Measurements from ENCODE around the gene PROSER3.

Gene PROSER3

DNA sequence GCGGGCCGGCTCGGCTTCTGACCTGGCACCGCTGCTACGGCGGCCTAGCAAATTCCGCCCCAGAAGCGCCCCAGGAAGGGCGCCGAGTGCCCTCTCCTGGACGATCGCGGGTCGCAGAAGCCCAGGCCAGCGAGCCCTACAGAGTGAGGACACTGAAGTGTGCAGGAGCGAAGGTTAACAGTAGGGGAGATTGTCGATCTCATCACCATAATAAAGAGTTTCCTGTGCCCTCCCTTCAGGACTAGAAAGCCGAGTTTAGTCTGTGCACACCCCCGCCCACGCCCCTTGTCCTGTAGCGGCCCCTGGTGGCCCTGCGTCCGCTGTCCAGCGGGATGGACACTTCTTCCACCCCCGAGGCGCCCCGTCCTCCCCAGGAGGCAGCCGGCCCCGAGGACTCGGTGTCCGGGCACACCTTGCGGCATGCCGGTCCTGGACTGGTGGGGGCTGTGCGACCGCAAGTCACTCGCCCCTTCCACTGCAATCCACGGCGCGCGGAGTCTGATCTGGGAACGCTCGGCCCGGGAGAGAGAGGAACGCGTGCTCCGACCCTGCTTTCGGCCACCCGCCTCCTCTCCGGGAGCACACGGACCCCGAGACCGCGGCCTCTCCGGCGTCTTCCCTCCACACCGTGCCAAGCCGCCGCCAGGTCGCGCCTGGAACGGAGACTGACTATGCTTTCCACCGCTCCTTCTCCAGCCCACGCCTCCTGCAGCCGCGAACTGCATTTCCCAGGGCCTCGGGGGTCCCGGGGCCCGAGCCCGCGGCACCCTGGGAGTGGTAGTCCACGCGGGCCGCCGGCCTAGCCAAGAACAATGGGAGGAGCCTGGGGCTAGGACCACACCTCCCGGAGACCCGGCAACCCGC, 40.9 kb upstream of the PROSER3 start:
- no peaks in the 10 kb centered on the region for H3K27me3 ChIP-seq (ENCODE audit: low read depth, low read length)
- no peaks in the 10 kb centered on the region for H3K9me3 ChIP-seq (ENCODE audit: control insufficient read depth in 1 of 2, low read length in 2 of 2)
- H3K27ac ChIP-seq (ENCODE audit: low read length) = peak overlapping the region; percentile 75
- H3K4me1 ChIP-seq (ENCODE audit: control insufficient read depth in 1 of 2, insufficient read depth in 2 of 2, low read length in 2 of 2) = peaks cover 12 to 26% of the 10 kb centered on the region in 2 donors
- H3K4me3 ChIP-seq (ENCODE audit: low read depth in 1 of 2, low read length in 2 of 2) = peak overlapping the region; percentile 76 to 97
- H3K36me3 ChIP-seq (ENCODE audit: control insufficient read depth in 1 of 2, insufficient read depth in 2 of 2, low read length in 2 of 2) = peaks cover 5 to 15% of the 10 kb centered on the region in 2 donors

DNA sequence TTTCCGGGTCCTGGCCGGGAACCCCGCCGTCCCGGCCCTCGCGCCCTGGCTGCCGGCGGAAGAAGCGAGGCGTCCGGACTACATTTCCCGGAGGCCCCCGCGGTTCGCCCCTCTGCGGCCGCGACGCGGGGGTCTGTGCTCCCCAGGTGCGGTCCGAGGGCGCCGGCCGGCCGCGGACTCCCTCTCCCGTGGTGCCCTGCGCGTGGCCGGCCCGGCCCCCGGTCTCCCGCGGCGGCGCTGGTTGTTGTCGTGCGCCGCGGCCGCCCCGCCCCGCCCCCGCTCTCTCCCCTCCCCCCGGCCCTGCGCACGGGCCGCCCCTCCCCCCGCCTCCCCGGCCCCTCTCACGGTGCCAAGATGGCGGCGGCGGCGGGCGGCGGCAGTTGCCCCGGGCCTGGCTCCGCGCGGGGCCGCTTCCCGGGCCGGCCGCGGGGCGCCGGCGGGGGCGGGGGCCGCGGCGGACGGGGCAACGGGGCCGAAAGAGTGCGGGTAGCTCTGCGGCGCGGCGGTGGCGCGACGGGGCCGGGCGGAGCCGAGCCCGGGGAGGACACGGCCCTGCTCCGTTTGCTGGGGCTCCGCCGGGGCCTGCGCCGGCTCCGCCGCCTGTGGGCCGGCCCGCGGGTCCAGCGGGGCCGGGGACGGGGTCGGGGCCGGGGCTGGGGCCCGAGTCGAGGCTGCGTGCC, 40.2 kb upstream of the PROSER3 start, which contains the start of gene KMT2B:
KMT2B (plus strand) TSS at position 339 of the 680 bp plus-strand sequence; CDS start at position 355, 16 bp downstream.
- Histone ChIP-seq H3K36me3 (ENCODE audit: control insufficient read depth in 1 of 2, insufficient read depth in 2 of 2, low read length in 2 of 2) (peaks cover 10 to 22% of the 10 kb centered on the region in 2 donors), H3K4me1 (ENCODE audit: control insufficient read depth in 1 of 2, insufficient read depth in 2 of 2, low read length in 2 of 2) (peaks cover 12 to 26% of the 10 kb centered on the region in 2 donors), H3K9me3 (ENCODE audit: control insufficient read depth in 1 of 2, low read length in 2 of 2) (no peaks in the 10 kb centered on the region), H3K27me3 (ENCODE audit: low read depth, low read length) (no peaks in the 10 kb centered on the region), H3K4me3 (ENCODE audit: low read depth in 1 of 2, low read length in 2 of 2) (peak within 1 kb of the TSS; percentile 76 to 97), H3K27ac (ENCODE audit: low read length) (peak within 1 kb of the TSS; percentile 75)

DNA sequence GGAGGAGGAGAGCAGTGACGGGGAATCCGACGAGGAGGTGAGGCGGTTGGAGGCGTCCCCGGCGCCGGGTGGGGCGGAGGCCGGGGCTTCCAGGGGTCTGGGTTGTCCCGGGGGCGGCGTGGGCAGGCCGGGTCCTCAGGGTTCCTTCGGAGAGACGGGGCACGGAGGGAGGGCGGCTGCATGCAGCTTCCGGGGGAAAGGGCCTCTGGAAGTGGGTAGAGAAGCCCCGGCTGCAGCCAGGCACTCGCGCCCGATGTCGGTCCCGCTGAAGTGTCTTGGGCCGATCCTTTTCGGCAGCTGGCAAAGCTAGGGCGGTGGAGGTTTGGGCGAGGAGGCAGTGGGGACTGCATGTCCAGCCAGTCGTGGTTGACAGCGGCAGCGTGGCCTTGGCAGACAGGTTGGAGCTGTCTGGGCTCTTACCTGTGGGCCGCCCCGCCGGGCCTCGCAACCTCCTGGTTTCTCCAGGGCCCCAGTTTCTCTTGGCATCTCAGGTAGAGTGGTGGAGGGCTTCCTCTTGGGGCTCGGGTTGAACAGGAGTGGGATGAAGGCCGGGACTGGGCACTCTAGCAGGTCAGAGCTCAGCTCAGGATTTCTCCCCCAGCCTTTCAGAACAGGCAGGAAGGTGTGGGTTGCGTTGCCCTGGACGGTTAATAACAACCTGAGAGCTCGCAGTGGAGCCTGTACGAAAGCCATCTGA, 39.5 kb upstream of the PROSER3 start:
- H3K4me3 ChIP-seq (ENCODE audit: low read depth in 1 of 2, low read length in 2 of 2) = peak overlapping the region; percentile 73 to 74
- peaks cover 12 to 26% of the 10 kb centered on the region in 2 donors for H3K4me1 ChIP-seq (ENCODE audit: control insufficient read depth in 1 of 2, insufficient read depth in 2 of 2, low read length in 2 of 2)
- no peaks in the 10 kb centered on the region for H3K27me3 ChIP-seq (ENCODE audit: low read depth, low read length)
- H3K36me3 ChIP-seq (ENCODE audit: control insufficient read depth in 1 of 2, insufficient read depth in 2 of 2, low read length in 2 of 2) = peaks cover 16 to 29% of the 10 kb centered on the region in 2 donors
- peak overlapping the region; percentile 16 for H3K27ac ChIP-seq (ENCODE audit: low read length)
- H3K9me3 ChIP-seq (ENCODE audit: control insufficient read depth in 1 of 2, low read length in 2 of 2) = no peaks in the 10 kb centered on the region

DNA sequence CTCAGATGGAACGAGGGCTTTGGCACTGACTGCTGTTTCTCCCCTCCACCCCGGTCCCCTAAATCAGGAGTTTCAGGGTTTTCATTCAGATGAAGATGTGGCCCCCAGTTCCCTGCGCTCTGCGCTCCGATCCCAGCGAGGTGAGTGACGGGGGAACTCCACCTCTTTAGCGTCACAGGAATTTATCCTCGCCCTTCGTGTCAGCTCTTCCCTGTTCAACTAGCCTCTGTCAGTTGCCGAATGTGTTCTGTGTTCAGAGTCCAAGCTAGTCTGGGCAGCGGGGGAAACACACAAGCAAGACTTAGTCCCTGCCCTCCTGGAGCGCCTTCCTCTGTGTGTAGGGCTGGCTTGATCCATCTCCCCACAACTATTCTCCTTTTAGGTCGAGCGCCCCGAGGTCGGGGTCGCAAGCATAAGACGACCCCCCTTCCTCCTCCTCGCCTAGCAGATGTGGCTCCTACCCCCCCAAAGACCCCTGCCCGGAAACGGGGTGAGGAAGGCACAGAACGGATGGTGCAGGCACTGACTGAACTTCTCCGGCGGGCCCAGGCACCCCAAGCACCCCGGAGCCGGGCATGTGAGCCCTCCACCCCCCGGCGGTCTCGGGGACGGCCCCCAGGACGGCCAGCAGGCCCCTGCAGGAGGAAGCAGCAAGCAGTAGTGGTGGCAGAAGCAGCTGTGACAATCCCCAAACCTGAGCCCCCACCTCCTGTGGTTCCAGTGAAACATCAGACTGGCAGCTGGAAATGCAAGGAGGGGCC, 38.4 kb upstream of the PROSER3 start:
- H3K4me3 ChIP-seq (ENCODE audit: low read depth in 1 of 2, low read length in 2 of 2) = peak overlapping the region; percentile 73 to 74
- H3K27ac ChIP-seq (ENCODE audit: low read length) = peak overlapping the region; percentile 16
- peaks cover 25 to 40% of the 10 kb centered on the region in 2 donors for H3K36me3 ChIP-seq (ENCODE audit: control insufficient read depth in 1 of 2, insufficient read depth in 2 of 2, low read length in 2 of 2)
- H3K27me3 ChIP-seq (ENCODE audit: low read depth, low read length) = no peaks in the 10 kb centered on the region
- no peaks in the 10 kb centered on the region for H3K9me3 ChIP-seq (ENCODE audit: control insufficient read depth in 1 of 2, low read length in 2 of 2)
- H3K4me1 ChIP-seq (ENCODE audit: control insufficient read depth in 1 of 2, insufficient read depth in 2 of 2, low read length in 2 of 2) = peaks cover 12 to 26% of the 10 kb centered on the region in 2 donors

DNA sequence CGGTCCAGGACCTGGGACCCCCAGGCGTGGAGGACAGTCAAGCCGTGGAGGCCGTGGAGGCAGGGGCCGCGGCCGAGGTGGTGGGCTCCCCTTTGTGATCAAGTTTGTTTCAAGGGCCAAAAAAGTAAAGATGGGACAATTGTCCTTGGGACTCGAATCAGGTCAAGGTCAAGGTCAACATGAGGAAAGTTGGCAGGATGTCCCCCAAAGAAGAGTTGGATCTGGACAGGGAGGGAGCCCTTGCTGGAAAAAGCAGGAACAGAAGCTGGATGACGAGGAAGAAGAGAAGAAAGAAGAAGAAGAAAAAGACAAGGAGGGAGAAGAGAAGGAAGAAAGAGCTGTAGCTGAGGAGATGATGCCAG, 37.8 kb upstream of the PROSER3 start:
- H3K4me1 ChIP-seq (ENCODE audit: control insufficient read depth in 1 of 2, insufficient read depth in 2 of 2, low read length in 2 of 2) = peaks cover 12 to 26% of the 10 kb centered on the region in 2 donors
- H3K27ac ChIP-seq (ENCODE audit: low read length) = no peak overlapping the region
- peaks cover 31 to 45% of the 10 kb centered on the region in 2 donors for H3K36me3 ChIP-seq (ENCODE audit: control insufficient read depth in 1 of 2, insufficient read depth in 2 of 2, low read length in 2 of 2)
- H3K9me3 ChIP-seq (ENCODE audit: control insufficient read depth in 1 of 2, low read length in 2 of 2) = no peaks in the 10 kb centered on the region
- no peak overlapping the region for H3K4me3 ChIP-seq (ENCODE audit: low read depth in 1 of 2, low read length in 2 of 2)
- H3K27me3 ChIP-seq (ENCODE audit: low read depth, low read length) = no peaks in the 10 kb centered on the region

DNA sequence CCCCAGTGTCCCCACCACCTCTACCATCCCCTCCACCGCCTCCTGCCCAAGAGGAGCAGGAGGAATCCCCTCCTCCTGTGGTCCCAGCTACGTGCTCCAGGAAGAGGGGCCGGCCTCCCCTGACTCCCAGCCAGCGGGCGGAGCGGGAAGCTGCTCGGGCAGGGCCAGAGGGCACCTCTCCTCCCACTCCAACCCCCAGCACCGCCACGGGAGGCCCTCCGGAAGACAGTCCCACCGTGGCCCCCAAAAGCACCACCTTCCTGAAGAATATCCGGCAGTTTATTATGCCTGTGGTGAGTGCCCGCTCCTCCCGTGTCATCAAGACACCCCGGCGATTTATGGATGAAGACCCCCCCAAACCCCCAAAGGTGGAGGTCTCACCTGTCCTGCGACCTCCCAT, 37.3 kb upstream of the PROSER3 start:
- Histone ChIP-seq H3K9me3 (ENCODE audit: control insufficient read depth in 1 of 2, low read length in 2 of 2) (no peaks in the 10 kb centered on the region), H3K4me1 (ENCODE audit: control insufficient read depth in 1 of 2, insufficient read depth in 2 of 2, low read length in 2 of 2) (peaks cover 12 to 24% of the 10 kb centered on the region in 2 donors), H3K36me3 (ENCODE audit: control insufficient read depth in 1 of 2, insufficient read depth in 2 of 2, low read length in 2 of 2) (peaks cover 36 to 50% of the 10 kb centered on the region in 2 donors)

DNA sequence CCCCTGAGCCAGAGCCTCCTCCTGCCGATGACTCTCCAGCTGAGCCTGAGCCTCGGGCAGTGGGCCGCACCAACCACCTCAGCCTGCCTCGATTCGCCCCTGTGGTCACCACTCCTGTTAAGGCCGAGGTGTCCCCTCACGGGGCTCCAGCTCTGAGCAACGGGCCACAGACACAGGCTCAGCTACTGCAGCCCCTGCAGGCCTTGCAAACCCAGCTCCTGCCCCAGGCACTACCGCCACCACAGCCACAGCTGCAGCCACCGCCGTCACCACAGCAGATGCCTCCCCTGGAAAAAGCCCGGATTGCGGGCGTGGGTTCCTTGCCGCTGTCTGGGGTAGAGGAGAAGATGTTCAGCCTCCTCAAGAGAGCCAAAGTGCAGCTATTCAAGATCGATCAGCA, 36.6 kb upstream of the PROSER3 start:
- Histone ChIP-seq H3K9me3 (ENCODE audit: control insufficient read depth in 1 of 2, low read length in 2 of 2) (no peaks in the 10 kb centered on the region), H3K27me3 (ENCODE audit: low read depth, low read length) (no peaks in the 10 kb centered on the region), H3K4me3 (ENCODE audit: low read depth in 1 of 2, low read length in 2 of 2) (no peak overlapping the region), H3K36me3 (ENCODE audit: control insufficient read depth in 1 of 2, insufficient read depth in 2 of 2, low read length in 2 of 2) (peaks cover 43 to 58% of the 10 kb centered on the region in 2 donors), H3K4me1 (ENCODE audit: control insufficient read depth in 1 of 2, insufficient read depth in 2 of 2, low read length in 2 of 2) (peaks cover 7 to 18% of the 10 kb centered on the region in 2 donors), H3K27ac (ENCODE audit: low read length) (no peak overlapping the region)

More for the DNA sequence above, 37.3 kb upstream of the PROSER3 start:
- Histone ChIP-seq H3K27me3 (ENCODE audit: low read depth, low read length) (no peaks in the 10 kb centered on the region), H3K4me3 (ENCODE audit: low read depth in 1 of 2, low read length in 2 of 2) (no peak overlapping the region), H3K27ac (ENCODE audit: low read length) (no peak overlapping the region)

DNA sequence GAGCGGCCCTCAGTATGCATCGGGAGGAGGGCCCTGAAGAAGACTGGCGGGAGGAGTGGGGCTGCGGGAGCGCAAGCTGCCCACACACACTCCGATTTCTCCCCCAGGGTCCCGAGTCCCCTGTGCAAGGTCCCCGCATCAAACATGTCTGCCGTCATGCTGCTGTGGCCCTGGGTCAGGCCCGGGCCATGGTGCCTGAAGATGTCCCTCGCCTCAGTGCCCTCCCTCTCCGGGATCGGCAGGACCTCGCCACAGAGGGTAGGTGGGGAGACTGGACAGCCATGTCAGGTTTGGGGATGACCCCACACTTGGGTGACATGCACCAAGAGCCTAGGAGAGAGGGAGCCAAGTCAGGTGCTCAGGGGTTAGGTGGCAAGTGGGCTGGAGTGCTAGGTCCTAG, 35.5 kb upstream of the PROSER3 start:
- H3K9me3 ChIP-seq (ENCODE audit: control insufficient read depth in 1 of 2, low read length in 2 of 2) = no peaks in the 10 kb centered on the region
- H3K27ac ChIP-seq (ENCODE audit: low read length) = no peak overlapping the region
- H3K4me3 ChIP-seq (ENCODE audit: low read depth in 1 of 2, low read length in 2 of 2) = no peak overlapping the region
- H3K36me3 ChIP-seq (ENCODE audit: control insufficient read depth in 1 of 2, insufficient read depth in 2 of 2, low read length in 2 of 2) = peaks cover 52 to 68% of the 10 kb centered on the region in 2 donors
- H3K27me3 ChIP-seq (ENCODE audit: low read depth, low read length) = no peaks in the 10 kb centered on the region
- H3K4me1 ChIP-seq (ENCODE audit: control insufficient read depth in 1 of 2, insufficient read depth in 2 of 2, low read length in 2 of 2) = peaks cover 7 to 18% of the 10 kb centered on the region in 2 donors

DNA sequence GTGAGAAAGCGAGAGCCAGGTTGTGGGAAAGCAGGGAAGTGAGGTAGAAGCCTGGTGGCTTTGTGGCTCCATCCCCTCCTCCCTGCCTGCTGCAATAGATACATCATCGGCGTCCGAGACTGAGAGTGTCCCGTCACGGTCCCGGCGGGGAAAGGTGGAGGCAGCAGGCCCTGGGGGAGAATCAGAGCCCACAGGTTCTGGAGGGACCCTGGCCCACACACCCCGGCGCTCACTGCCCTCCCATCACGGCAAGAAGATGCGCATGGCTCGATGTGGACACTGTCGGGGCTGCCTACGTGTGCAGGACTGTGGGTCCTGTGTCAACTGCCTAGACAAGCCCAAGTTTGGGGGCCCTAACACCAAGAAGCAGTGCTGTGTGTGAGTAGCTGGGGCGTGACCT, 35.1 kb upstream of the PROSER3 start:
- H3K36me3 ChIP-seq (ENCODE audit: control insufficient read depth in 1 of 2, insufficient read depth in 2 of 2, low read length in 2 of 2) = peaks cover 57 to 73% of the 10 kb centered on the region in 2 donors
- peaks cover 7 to 18% of the 10 kb centered on the region in 2 donors for H3K4me1 ChIP-seq (ENCODE audit: control insufficient read depth in 1 of 2, insufficient read depth in 2 of 2, low read length in 2 of 2)

DNA sequence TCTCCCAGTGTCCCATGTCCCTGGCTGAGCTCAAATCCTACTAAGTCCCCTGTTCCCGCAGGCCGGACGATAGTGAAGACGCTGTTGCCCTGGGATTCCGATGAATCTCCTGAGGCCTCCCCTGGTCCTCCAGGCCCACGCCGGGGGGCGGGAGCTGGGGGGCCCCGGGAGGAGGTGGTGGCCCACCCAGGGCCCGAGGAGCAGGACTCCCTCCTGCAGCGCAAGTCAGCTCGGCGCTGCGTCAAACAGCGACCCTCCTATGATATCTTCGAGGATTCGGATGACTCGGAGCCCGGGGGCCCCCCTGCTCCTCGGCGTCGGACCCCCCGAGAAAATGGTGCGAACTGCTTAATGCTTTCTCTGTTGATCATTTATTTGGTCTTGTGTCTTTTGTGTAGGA, 34.3 kb upstream of the PROSER3 start:
- H3K4me1 ChIP-seq (ENCODE audit: control insufficient read depth in 1 of 2, insufficient read depth in 2 of 2, low read length in 2 of 2) = peaks cover 7 to 15% of the 10 kb centered on the region in 2 donors
- peaks cover 62 to 81% of the 10 kb centered on the region in 2 donors for H3K36me3 ChIP-seq (ENCODE audit: control insufficient read depth in 1 of 2, insufficient read depth in 2 of 2, low read length in 2 of 2)
- no peak overlapping the region for H3K27ac ChIP-seq (ENCODE audit: low read length)
- H3K27me3 ChIP-seq (ENCODE audit: low read depth, low read length) = no peaks in the 10 kb centered on the region
- no peaks in the 10 kb centered on the region for H3K9me3 ChIP-seq (ENCODE audit: control insufficient read depth in 1 of 2, low read length in 2 of 2)
- no peak overlapping the region for H3K4me3 ChIP-seq (ENCODE audit: low read depth in 1 of 2, low read length in 2 of 2)

More for the DNA sequence above, 35.1 kb upstream of the PROSER3 start:
- H3K27ac ChIP-seq (ENCODE audit: low read length) = no peak overlapping the region
- H3K9me3 ChIP-seq (ENCODE audit: control insufficient read depth in 1 of 2, low read length in 2 of 2) = no peaks in the 10 kb centered on the region
- H3K27me3 ChIP-seq (ENCODE audit: low read depth, low read length) = no peaks in the 10 kb centered on the region
- H3K4me3 ChIP-seq (ENCODE audit: low read depth in 1 of 2, low read length in 2 of 2) = no peak overlapping the region
